Cardiac septum (tissue), 1 donor: Measurements from ENCODE around the gene FSIP1. TPM values are rescaled to one million over a fixed set of nuclear protein-coding genes. Genes with fewer than 3 reads are reported as not detected.

ENCODE experiments used
- DNase-seq: peaks from one replicate; pipeline ENCODE4 v3.0.0-alpha.2; 2020; ENCODE audit warnings: low spot score
- intact Hi-C: fragments of 100-400 bp; cut with DNase I; formaldehyde crosslinking; loops from one replicate; pipeline ENCODE4 v1.14.0; 2022
- total RNA-seq: library from RNA; stranded (reverse); fragmentation: NEBNext Ultra II Directional; extraction: Animal tissue kit (Norgen Biotek cat#: 25700); gene quantifications from one replicate; pipeline ENCODE4 v1.2.1, GENCODE V29; 2021
- donor health status: DM: no; HTN: no; CAD: no.

The FSIP1 gene
- total RNA-seq, 1 donor from 2014 or later = 2.0 TPM

DNA sequence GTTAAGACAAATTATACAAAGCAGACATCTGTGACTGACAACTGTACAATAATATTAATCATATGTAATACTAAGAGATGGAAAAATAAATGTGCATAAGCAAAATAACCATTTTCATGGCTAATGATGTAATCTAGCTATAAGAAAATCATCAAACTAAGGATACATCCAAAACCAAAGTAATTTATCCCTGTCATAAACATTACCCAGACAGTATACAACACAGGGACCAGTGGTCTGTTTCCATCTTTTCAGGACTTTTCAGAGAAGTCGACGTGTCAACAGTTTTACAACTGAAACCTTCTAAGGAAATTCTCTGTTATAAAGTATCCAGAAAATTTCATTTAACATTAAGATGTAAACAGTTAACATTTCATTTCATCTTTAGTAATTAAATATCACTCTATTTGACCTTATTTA, 190.7 kb downstream of the FSIP1 start:
- DNase-seq = no peak
- intact Hi-C loops = no loop called here

DNA sequence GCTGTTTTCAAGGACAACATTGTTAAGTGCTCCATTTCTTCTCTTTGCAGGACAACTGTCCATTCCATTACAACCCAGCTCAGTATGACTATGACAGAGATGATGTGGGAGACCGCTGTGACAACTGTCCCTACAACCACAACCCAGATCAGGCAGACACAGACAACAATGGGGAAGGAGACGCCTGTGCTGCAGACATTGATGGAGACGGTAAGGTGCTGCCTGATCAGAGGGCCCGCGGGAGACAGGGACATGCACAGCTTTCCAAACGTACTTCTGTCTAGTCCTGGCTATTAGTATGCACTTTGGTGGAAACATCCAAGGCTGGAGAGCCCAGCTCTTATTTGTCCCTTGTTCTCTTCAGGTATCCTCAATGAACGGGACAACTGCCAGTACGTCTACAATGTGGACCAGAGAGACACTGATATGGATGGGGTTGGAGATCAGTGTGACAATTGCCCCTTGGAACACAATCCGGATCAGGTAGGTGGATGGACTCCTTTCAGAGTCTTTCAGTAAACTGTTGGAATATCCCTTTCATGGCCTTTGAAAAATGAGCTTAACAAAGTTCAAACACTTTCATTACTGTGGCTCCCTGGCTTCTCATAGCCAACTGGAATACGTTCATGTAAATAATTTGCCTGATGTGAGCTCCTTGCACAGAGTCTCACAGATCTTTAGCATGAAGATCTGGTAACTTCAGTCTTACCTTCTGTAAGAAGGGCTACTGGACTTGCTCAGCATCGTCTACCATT, 191.3 kb downstream of the FSIP1 start:
- intact Hi-C loops = no loop called here

DNA sequence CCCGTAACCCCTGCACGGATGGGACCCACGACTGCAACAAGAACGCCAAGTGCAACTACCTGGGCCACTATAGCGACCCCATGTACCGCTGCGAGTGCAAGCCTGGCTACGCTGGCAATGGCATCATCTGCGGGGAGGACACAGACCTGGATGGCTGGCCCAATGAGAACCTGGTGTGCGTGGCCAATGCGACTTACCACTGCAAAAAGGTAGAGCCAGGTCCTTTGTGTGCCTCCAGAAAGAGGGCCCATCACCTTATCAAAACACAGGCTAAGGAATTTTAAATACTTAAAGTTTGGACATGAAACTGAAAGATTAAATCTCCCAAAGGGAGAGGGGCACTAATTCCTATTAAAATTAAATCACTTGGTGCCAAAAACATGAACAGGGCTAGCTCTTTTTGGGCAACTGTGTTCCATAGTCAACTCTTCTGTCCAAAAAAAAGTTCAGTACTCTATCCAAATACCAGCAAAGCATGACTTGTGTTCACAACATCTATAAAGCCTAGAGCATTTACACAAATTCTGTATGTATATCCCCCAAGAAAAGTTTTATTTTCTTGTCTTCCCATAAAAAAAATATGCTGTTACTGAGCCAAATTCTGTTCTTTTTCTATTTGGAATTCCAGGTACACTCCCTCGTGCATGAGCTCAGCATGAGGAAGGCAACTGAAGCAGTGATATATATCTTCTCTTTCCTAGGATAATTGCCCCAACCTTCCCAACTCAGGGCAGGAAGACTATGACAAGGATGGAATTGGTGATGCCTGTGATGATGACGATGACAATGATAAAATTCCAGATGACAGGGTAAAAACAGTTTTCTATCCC, 192.6 kb downstream of the FSIP1 start:
- intact Hi-C loops = loop anchor here (10.0 kb wide), 1 partner anchor 1595 kb away; no protein-coding TSS in a partner anchor
- DNase-seq = no peak

More for the DNA sequence above, 191.3 kb downstream of the FSIP1 start:
- no peak for DNase-seq

GRCh38 chr15:39589193-39589814, 193.3 kb downstream of the FSIP1 start:
- intact Hi-C loops = loop anchor here (10.0 kb wide), 1 partner anchor 1595 kb away; no protein-coding TSS in a partner anchor
- no peak for DNase-seq

GRCh38 chr15:39588531-39589192, 194.0 kb downstream of the FSIP1 start:
- intact Hi-C loops = loop anchor here (10.0 kb wide), 1 partner anchor 1594 kb away; no protein-coding TSS in a partner anchor
- no peak for DNase-seq

- intact Hi-C loops = loop anchor here (10.0 kb wide), 1 partner anchor 1593 kb away; no protein-coding TSS in a partner anchor
- DNase-seq = no peak
Observed at GRCh38 chr15:39587731-39588530, 194.7 kb downstream of the FSIP1 start.

- intact Hi-C loops = loop anchor here (10.0 kb wide), 1 partner anchor 1592 kb away; no protein-coding TSS in a partner anchor
- DNase-seq = no peak
Observed at GRCh38 chr15:39587096-39587721, 195.4 kb downstream of the FSIP1 start.

- intact Hi-C loops = loop anchor here (10.0 kb wide), 1 partner anchor 1592 kb away; no protein-coding TSS in a partner anchor
Observed at GRCh38 chr15:39586387-39587095, 196.1 kb downstream of the FSIP1 start.

GRCh38 chr15:39585871-39586301, 196.8 kb downstream of the FSIP1 start:
- intact Hi-C loops = loop anchor here (10.0 kb wide), 1 partner anchor 1591 kb away; no protein-coding TSS in a partner anchor
- no peak for DNase-seq

More at GRCh38 chr15:39586387-39587095, 196.1 kb downstream of the FSIP1 start:
- no peak for DNase-seq

DNA sequence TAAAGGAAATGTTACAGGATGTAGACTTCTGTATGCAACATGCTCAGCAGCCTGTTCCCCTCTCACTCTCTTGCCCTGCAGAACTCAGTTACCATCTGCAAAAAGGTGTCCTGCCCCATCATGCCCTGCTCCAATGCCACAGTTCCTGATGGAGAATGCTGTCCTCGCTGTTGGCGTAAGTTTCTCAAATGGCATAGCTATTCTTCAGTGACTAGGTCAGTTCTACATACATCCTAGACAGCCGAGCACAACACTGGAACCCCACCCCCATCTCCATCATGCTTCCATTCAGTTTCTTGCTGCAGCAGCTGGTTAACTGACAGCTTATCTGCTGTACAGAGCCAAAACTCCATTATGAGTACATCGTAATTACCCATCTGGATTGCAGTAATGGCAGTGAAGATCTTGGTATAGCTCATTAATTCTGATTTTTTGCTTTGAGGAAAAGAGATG, 197.2 kb downstream of the FSIP1 start:
- intact Hi-C loops = loop anchor here (10.0 kb wide), 1 partner anchor 1591 kb away; no protein-coding TSS in a partner anchor
- no peak for DNase-seq

DNA sequence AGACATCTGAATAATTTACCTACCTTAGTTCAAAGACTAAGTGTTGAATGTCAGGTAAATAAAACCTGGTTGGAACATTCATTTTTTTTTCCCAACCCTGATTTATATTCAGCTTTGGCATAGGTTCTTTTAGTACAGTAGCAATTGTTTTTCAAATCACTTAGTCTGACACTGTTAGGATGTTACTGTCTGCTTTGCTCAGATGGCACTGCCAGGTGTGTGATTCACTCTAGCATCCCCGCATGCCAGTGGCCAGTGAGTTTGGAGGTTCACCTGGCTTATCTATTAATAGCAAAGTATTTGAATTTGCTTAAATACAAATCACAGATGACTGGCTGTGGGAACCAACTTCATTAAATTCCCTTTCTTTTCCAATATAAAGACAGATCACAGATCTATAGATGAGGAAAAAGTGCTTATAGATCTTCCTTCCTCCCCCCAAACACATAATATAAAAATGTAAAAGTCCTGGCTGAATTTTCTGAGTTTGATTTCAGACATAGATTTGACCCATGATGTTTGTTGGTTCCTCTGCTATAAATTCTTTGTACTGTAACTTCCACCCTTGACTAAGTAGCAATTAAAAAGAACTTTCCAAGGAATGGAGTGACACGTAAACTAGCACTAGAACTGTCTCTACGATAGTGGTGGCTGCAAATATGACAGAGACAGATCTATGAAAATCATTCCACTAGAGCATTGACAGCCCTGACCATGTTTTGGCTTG, 197.8 kb downstream of the FSIP1 start:
- intact Hi-C loops = loop anchor here (5.0 to 10.0 kb wide), 5 partner anchors 93 to 1590 kb away; no protein-coding TSS in a partner anchor

DNA sequence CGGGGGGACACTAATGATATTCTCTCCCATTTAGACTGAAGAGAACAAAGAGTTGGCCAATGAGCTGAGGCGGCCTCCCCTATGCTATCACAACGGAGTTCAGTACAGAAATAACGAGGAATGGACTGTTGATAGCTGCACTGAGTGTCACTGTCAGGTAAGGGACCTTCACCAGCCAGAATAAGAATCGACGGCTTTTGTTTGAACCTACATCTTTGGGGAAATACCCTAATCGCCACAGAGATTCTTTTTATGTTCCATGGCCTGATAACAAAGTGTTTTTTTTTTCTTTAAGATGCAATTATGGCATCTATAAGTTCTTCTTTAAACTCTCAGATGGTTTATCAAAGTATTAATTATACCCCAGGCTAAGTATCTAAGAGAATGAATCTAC, 198.4 kb downstream of the FSIP1 start:
- intact Hi-C loops = loop anchor here (5.0 to 10.0 kb wide), 5 partner anchors 92 to 1589 kb away; no protein-coding TSS in a partner anchor
- DNase-seq = no peak

More for the DNA sequence above, 197.8 kb downstream of the FSIP1 start:
- no peak for DNase-seq

- intact Hi-C loops = loop anchor here (5.0 to 10.0 kb wide), 5 partner anchors 91 to 1589 kb away; no protein-coding TSS in a partner anchor
- DNase-seq = no peak
Observed at GRCh38 chr15:39583596-39584265, 198.9 kb downstream of the FSIP1 start.

DNA sequence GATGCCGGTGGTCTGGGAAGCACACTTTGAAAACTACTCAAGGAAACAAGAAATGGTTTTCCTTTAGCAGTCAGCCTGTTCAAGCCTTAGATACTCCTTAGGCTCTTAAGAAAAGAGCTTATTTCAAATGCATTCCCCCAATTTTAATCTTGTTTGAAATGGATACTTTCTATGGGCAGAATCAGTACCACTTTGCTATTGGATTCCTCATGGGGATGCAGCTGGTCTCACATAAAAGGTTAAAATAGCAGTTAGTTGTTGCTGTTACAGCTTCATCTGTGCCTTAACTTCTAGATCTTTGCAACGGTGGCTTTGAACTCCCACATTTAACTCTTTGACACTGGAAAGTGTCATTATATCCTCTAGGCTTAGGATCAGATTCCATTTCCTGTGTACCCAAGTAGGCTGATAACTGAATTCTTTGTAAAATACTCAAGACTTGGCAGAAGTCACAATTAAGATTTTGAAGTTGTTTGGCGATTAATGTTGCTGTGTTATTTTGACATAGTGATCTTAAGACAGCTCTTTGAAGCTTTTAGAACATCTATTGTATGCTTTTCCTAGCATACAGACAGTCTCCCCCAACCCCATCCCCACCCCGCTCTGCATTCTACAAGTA, 199.6 kb downstream of the FSIP1 start:
- intact Hi-C loops = loop anchor here (5.0 to 10.0 kb wide), 5 partner anchors 91 to 1588 kb away; no protein-coding TSS in a partner anchor
- no peak for DNase-seq
